SKM-1 (cell line): ENCODE results near the gene IRX4.

ENCODE experiments used
- DNase-seq: peaks from one replicate; lab custom pipeline; 2025; ENCODE audit not compliant: unreplicated experiment; lab: John Stamatoyannopoulos, UW

The IRX4 gene

DNA sequence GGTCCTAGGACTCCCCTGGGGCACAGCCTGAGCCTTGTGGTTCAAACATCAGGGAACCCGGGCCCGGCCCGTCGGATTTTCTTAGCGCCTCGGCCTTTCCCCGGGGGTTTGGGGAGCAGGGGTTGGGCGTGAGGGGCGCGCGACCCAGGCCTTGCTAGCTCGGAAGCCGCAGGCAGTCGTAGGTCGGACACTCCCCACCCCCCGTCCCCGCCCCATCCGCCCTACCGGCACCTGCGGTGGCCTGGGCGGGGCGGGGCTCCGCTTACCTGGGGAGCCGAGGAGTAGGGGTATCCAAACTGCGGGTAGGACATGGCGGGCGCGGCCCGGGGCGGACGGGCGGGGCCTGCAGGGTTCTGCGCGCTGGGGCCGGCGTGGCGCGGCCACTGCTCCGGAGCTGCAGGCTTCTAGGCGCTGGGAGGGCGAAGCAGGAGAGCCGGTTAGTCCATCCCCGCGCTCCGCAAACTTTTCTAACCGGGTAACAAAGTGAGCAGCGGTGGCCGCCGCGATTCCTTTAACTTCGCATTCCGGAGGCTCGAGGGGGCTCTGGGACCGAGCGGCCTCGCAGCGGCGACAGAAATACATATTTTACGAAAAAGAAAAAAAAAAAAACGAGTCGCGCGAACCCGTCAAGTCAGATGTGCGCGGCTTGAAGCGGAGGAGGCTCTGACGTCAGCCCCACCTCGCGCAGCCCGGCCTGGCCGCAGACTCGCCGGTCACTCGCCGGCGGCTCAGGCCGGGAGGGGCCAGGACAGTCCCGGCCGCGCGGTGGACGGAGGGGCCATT, at the start of gene IRX4:
Gene IRX4, minus strand, starts transcription at position 589 of the 783 bp plus-strand sequence. Its CDS starts 278 bp downstream, at position 311.
- DNase-seq = no peak

DNA sequence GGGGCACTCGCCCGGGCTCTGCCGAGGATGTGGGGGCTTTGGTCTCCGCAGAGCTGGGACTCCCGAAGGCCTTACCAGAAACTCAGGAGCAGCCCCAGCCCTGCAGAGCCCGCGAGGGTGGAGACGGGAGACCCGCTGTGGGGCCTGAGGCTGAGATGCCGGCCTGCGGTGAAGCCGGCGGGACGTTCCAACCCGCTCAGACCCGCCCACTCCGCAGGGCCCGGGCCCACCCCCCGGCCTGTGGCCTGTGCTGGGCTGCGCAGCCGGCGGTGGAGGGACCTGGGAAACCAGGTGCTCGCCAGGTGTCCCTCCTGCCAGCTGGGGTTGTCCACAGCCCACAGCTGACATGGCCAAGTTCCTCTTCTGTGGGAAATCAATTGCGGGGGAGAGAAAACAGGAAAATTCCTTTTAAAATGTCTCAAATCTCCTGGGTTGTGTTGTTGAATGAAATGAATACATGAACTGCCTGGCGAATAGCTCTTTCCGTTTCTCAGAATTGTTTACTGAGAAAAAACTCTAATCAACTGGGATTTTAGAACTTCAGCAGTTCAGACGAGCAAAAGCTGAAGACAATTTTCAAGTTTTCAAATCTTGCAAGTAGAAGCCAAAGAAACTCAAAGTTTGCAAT, 49.0 kb upstream of the IRX4 start:
- no peak for DNase-seq

DNA sequence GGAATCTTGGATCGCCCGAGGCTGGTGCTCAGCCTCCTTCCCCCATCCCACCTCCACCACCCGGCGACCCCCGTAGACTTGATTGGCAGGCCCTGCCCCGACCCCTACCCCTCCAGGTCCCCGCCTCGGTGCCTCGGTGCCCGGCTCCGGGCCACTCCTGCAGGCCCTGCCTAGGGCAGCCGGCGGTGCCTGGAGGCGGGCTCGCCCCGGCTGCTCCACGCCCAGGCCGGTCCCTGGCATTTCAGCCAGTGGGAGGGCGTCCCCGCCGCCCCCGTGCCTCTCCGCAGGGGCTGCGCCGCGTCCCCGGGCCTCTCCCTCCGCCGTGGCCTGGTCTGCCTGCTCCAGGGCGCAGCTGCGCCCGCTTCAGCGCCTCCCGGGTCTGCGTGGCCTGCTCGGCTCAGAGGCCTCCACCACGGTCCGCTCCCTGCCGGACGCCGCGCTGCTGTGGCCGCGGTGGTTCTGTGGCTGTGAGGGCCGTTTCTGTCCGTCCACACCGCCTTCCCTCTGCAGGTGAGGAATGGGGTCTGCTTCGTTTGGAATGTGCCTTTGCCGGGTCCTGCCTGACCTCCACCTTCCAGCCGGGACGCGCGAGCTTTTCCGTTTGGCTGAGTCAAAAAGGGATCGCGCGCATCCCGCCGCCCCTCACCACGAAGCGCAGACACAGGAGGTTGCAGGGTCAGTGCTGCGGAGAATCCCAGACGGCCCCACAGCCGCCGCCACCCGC, 48.3 kb upstream of the IRX4 start:
- no peak for DNase-seq

DNA sequence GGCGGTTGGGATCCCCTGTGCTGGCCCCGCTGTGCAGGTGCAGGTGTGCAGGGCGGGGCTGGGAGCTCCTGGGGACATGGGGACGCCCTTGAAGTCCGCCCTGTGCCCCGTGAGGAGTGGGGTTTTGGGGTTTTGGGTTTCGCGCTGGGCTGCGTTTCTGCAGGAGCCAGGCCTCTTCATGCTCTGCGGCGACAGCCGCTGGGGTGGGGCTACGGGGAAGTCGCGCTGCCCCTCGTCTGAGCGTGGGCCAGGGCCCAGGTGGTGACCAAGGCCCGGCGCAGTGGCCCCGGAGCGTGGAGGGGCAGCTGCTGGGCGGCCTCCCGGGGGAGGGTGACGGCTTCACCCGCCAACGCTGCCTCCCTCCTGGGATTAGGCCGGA, 47.8 kb upstream of the IRX4 start:
- no peak for DNase-seq

DNA sequence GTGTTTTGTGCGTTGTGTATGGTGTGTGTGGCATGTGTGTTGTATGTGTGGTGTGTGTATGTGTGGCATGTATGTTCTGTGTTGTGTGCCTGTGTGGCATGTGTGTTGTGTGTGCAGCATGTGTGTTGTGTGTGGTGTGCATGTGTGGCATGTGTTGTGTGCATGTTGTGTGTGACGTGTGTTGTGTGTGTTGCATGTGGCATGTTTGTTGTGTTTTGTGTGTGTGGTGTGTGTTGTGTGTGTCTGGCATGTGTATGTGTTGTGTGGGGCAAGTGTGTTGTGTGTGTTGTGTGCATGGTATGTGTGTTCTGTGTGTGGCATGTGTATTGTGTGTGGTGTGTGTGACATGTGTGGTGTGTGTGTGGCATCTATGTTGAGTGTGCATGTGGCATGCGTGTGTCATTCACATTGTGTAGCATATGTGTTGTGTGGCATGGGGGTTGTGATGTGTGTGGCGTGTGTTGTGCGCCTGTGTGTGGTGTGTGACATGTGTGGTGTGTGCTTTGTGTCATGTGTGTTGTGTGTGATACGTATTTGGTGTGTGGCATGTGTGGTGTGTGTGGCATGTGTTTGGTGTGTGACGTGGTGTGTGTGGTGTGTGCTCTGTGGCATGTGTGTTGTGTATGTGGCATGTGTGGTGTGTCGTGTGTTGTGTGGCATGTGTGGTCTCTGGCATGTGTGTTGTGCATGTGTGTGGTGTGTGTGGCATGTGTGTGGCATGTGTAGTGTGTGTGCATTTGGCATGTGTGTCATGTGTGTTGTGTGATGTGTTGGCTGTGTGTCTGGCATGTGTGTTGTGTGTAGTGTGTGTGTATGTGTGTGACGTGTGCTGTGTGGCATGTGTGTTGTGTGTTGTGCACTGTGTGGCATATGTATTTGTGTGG, 46.6 kb upstream of the IRX4 start:
- no peak for DNase-seq

DNA sequence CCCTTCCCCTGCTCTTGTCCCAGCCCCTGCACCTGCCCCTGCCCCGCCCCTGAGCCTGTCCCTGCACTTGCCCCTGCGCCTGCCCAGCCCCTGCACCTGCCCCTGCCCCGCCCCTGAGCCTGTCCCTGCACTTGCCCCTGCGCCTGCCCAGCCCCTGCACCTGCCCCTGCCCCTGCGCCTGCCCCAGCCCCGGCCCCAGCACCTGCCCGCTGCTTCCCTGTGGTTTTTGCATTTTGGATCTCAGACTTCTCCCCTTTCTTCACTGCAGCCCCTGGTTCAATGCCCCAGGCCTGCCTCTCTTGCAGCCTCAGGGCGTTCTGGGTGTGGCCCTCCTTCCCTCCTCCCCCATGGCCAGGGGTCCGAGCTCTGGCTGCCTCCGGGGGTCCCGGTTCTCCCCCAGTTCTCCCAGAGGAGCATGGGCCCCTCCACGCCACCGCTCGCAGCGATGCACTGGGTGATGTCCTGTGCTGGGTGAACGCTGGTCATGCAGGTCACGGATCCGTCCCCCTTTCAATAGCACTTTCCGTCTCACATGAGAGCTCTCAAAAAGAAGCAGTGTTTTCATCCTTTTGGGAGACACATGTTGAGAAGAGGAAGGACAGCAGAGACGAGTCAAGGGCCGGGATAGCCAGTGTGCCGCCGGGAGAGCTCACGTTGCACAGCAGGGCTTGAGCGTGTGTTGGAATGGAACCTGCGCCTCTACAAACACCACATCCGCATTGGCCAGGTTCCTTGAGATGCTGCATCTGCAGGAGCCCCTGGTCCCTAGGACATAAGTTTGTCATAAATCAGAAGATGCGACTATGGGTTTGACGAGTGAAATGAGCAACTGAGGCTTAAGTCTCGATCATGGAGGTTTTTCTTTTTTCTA, 44.0 kb upstream of the IRX4 start:
- no peak for DNase-seq

DNA sequence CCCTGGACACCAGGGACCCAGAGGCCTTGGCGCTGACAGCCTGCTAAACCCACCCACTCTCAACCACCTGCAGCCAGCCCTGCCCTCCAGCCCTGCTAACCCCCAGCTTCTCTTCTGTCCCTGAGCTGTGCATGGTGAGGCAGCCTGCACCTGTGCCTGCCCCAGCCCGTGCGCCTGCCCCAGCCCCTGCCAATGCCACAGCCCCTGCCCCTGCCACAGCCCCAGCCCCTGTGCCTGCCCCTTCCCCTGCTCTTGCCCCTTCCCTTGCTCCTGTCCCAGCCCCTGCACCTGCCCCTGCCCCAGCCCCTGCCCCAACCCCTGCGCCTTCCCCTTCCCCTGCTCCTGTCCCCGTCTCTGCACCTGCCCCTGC, 43.3 kb upstream of the IRX4 start:
- DNase-seq = no peak

DNA sequence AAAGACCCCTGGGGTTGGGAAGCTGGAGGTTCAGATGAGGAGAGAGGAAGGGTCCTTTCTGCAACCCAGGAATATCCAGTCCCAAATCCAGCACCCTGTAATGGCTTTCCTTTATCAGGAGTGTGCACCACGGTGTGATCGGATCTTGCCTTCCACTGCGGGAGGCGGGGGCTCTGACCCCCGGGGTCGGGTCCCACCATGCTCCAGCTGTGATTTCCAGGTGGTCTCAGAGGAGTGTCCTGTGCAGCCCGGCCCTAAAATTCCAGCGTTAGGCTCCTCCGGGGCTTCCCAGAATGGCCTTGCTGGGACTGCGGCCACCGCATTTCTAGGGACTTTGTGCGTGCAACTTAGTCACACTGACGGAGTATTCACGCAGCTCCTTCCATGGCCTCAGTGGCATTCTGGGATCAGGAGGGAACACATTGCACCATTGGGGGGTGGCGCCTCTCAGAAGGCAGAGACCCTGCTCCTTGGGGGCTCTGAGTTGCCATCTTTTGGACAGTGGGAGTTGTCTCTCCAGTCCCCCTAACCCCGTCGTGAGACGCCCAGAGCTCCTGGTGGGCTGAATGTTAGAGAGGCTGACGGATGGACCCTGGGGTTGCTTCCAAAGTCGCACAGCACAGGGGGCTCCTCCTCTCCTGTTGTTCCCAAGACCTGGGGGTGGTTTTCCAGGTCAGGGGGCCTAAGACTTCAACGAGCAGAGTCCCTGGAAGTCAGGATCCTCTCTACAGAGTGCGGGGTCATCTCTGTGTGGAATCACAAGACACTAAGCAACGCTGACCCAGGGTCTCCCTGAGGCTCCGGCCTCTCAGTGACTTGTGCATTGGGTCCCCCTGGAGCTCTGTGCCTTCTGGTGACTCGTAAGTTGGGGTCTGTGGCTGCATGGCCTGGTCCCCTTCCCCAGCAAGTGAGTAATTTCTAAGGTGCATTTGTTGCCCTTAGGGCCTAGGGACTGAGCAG, 42.7 kb upstream of the IRX4 start:
- no peak for DNase-seq

DNA sequence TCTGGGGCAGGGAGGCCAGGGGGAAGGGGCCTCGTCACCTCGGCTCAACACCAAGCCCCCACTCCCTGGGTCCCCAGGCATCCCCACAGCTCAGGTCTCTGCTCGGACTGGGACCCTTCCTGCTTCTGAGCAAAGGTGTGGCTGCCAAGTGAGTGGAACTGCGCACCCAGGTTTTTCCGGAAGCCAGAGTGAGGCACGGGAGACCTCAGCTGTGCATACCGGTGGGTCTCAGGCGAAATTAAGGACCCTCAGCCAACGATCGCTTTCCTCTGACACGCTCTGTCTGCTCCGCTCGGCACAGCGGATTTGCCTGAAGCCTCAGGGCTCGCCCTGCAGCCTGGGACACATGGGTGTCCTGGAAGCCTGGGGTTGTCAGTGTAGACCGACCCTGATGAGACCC, 41.0 kb upstream of the IRX4 start:
- no peak for DNase-seq

DNA sequence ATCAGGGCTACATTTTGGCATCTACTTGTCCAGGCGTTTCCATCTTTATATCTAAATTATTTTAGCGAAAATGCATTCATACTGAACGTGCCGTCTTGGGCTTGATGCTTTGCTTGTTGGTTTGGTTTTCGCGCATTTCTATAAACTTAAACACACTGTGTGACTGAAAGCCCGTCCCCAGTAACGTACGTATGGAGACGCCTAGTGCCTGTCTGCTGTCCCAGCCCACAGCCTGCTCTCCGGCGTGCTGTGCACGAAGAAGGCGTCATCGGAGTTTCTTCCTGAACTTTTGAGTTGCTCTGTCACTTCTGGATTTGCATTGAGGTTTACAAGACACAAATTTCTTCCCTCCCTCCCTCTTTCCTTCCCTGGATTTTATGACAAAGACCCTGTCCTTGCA, 40.6 kb upstream of the IRX4 start:
- no peak for DNase-seq

DNA sequence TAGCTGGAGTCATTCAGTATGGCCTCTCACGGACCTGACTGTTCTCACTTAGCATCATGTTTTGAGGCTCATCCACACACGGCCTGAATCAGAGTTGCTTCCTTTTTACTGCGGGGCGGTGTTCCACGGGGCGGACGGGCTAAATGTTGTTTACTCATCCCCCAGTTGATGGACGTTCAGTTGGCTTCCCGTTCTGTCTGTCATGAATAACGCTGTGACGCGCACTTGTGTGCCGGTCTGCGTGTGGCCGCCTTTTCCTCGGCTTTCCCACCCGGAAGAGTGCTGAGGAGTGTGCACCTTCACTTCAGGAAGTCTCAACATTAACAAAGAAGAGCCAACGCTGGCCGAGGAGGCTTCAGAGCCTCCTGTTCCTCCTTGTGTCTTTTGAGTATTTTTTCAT, 39.0 kb upstream of the IRX4 start:
- no peak for DNase-seq

DNA sequence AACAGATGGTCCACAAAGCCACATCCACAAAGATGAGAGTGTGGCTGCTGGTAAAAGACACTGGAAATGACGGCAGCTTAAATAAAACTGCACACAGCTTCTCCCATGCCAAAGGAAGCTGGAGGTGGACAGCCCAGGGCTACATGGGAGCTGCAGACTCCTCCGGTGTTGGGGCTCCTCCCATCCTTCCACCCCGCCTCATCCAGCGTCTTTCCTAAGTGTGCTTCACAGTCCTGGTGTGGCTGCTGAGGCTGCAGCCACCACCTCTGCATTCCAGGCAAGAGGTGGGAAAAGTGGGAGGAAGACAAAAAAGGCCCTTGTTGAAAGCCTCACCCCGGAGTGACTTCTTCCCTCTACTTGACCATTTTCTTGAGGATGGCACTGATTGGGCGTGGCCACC, 37.0 kb upstream of the IRX4 start:
- no peak for DNase-seq

DNA sequence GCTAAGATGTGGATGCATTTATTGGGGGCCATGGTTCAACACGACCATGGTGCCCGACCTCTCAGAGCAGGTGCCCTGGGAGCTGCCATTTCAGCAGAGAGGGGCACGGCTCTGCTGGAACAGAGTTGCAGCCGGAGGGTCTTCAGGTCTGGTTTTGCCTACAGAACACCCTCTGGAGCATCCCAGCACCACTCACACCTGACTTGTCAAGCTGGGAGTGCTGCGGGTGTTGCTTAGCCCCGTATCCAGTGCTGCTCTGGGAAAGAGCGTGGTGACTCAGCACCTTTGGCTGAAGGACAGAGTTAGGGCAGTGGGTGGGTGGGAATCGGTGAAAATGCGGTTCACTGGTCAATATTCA, 36.5 kb upstream of the IRX4 start:
- no peak for DNase-seq

DNA sequence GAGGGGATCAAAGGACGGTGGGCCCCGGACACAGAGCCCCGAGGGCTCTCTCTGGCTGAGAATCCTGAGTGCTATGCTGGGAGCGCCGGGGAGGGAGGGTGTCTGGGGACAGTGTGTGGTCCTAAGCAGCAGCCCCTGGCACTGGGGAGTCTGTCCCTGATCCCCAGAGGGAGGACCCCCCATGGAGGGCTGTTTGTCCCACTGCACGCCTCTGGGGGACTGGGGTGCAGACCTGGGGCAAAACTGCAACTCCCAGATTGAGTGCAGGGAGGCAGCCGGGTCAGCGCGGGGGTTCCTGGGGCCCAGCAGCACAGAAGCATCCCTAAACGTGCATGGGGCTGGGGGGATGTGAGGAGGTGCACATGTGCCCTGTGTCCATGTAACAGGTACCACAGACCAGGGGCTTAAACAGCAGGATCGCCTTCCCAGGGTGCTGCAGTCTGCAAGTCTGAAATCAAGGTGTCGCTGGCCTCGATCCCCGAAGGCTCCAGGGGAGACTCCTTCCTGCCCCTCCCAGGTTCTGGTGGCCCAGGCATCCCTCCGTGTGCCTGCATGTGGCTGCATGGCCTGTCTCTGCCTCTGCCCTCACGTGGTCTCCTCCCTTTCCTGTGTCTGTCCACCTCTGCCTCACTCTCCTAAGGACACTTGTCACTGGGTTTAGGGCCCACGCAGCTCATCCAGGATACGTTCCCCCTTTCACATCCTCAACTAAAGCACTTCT, 35.9 kb upstream of the IRX4 start:
- DNase-seq = no peak

DNA sequence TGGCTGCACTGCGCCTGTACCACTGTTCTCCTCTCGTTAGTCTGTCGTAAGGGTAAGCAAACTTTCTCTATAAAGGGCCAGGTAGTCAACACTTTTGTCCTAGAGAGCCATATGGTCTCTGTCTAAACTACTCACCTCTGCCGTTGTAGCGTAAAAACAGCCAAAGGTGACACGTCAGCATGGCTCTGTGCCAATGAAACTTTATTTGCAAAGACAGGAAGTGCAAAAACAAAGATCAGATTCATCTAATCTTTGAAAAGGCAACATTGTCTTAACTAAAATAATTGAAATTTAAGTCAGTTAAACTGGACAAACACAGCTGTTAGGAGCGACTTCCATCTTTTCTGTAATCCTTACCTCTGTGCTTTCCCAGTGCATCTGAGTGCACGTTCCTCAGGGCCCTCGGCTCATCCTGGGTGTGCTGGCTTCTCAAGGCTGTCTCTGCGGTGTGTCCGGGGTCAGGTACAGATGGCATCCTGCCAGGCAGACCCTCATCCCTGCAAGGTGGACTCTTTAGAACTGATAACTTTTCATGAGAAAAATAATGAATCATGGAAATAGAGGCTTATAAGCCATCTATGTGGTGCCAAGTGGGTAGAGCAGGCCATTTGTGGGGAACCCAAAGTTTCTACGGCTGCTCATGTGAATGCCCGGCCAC, 35.2 kb upstream of the IRX4 start:
- no peak for DNase-seq

DNA sequence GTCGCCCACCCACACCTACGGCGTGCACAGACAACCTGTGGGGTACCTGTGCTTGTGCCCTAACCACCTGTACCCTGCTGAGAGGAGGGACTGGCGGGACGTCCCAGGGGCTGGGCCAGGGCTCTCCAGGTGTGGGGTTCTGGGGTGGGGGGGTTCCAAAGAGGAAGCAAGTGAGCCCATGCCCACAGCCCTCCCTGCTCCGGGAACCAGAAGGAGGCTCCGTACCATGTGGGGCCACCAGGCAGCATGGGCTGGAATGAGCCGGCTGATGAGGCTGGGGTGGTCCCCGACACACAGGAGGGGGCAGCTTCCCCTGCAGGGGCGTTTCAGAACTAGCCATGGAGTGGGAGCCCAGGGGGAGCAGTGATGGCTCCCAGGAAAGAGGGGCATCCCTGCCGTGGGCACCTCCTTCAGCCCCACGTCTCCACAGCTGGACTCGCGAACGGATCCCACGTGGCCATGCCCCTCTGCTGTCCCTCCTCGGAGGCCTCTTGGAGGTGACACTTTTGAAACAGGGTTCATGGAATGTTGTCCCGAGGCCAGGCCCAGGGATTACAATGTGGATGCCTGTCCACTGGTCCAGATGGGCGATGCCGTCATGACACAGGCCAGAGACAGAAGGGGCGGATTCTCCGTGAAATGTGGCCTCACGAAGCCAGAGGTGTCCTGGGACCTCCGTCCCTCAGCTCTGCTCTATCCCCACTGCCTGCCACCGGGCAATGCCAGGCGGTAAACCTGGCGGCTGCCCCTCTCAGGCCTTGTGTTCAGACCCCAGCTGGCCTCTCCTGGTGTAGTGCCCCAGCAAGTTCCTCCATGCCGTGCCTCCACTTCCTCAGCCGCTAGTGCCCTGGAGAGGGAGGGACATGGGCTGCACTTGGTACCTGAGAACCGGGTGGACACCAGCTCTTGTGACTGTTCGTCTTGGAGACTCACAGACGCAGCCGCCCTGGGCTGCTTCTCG, 33.6 kb upstream of the IRX4 start:
- DNase-seq = no peak

DNA sequence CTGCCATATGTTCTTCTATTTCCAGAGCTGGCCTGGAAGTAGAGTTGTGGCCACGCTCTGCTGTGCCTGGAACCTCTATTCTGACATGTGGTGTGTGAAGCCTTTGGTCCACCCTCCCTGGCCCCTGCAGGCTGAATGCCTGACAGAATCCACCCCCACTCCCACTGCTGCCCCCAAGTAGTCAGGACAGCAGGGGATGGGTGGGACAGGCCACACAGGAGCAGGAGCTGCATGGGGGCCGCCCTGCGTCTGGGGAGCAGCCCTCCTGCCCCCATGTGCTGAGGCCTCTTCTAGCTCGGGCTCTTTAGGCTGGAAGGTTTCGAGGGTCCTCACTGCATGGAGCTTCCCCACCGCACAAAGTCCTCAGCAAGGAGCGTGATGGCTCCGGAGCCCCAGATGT, 32.6 kb upstream of the IRX4 start:
- DNase-seq = no peak
